ENCODE results near the gene SMYD3. TPM values are rescaled to one million over a fixed set of nuclear protein-coding genes. Genes with fewer than 3 reads are reported as not detected.

SMYD3 gene
- total and polyA plus RNA-seq, 9 of the 15 experiments (the other 6 are each of a cell fraction or from before 2014, with no cell fraction given): 128 to 440 (median 197) TPM

- ChIA-PET POLR2A (interaction anchor here (1.0 kb wide), 1 partner anchor 14 kb away, joined by 4 read pairs; no protein-coding TSS in a partner anchor), CTCF (ENCODE audit: low intra/inter-chr PET ratio) (no interaction called here)
- no peak overlapping the region for H3K9ac ChIP-seq (ENCODE audit: insufficient read depth in 1 of 2, low read depth in 2 of 2, low read length in 2 of 2)
- peaks cover 12 to 22% of the 10 kb centered on the region in 2 experiments for H3K4me1 ChIP-seq (replicated peaks in 1 of 2; ENCODE audit: control insufficient read depth in 2 of 2, insufficient read depth in 2 of 2, low read length in 2 of 2)
- no peaks in the 10 kb centered on the region for H3K27me3 ChIP-seq (ENCODE audit: control insufficient read depth in 2 of 2, insufficient read depth in 2 of 2, low read length in 2 of 2)
- peaks cover 7% of the 10 kb centered on the region; the same call in 2 of the 3 replicates for H3K36me3 ChIP-seq (ENCODE audit: control insufficient read depth, insufficient read depth, low read length)
- peaks cover 9% of the 10 kb centered on the region for H3K9me3 ChIP-seq (replicated peaks; ENCODE audit: control insufficient read depth, insufficient read depth, low read depth, low read length)
- no peaks in the 10 kb centered on the region for H4K20me1 ChIP-seq (replicated peaks; ENCODE audit: control insufficient read depth, insufficient read depth, low read length)
- H3K9me1 ChIP-seq (ENCODE audit: control insufficient read depth, insufficient read depth, low read length): no peaks in the 10 kb centered on the region
- H3K27ac ChIP-seq (ENCODE audit: extremely low read depth, low read depth, low read length): no peak overlapping the region
- DNase-seq (ENCODE audit: extremely low read depth in 1 of 4, low spot score in 3 of 4) (no peak), ATAC-seq (no peak), FAIRE-seq (no peak)
- peaks cover 25% of the 10 kb centered on the region for H3K79me2 ChIP-seq (ENCODE audit: control insufficient read depth, insufficient read depth, low read length)
- in situ Hi-C loops (cut with MboI) (no loop called here), intact Hi-C loops (cut with micrococcal nuclease) (no loop called here)
- no TSS peak for BruUV-seq (replicated peaks)
- H3K4me2 ChIP-seq (ENCODE audit: insufficient read depth, low read length): no peak overlapping the region
- no peak overlapping the region for H2AFZ ChIP-seq (ENCODE audit: low read depth, low read length)
- whole genome bisulfite sequencing (ENCODE audit: insufficient coverage, low coverage, missing lambda C conversion rate): 90% methylated on average over 21 of the region's 29 CpGs
- H3K4me3 ChIP-seq: no peak overlapping the region
- peak in 1 of 2 experiments; percentile 19; a peak in 1 of 3 replicates for TF ChIP-seq CBX3 (IDR thresholded peaks at IDR 0.05; ENCODE audit: borderline replicate concordance in 1 of 2, low read length in 2 of 2)
- TF ChIP-seq TCF7L2 (IDR thresholded peaks at IDR 0.05; ENCODE audit: low read depth, low read length): no peak
- TF ChIP-seq TRIM24 (IDR thresholded peaks at IDR 0.05): 0 out of 4 replicates have a peak, but pooled peaks of 1 of the 2 experiments have one; percentile 42
- TF ChIP-seq ZNF561 (CRISPR knock-in tag; conservative IDR thresholded peaks at IDR 0.05): no peak
- no peak for TF ChIP-seq GTF2A2 (tag; IDR thresholded peaks at IDR 0.05)
- no peak for TF ChIP-seq LCOR (CRISPR knock-in tag; IDR thresholded peaks at IDR 0.05)
- TF ChIP-seq ZNF277 (CRISPR knock-in tag; IDR thresholded peaks at IDR 0.05; ENCODE audit: borderline replicate concordance): no peak
- no peak for TF ChIP-seq NFRKB (IDR thresholded peaks at IDR 0.05; ENCODE audit: low read depth)
- TF ChIP-seq CREBBP (IDR thresholded peaks at IDR 0.05; ENCODE audit: low read depth, low read length): no peak
- TF ChIP-seq ZBTB33 (CRISPR knock-in tag; IDR thresholded peaks at IDR 0.05): no peak
- TF ChIP-seq ZNF316 (IDR thresholded peaks at IDR 0.05): no peak
- TF ChIP-seq THRB (CRISPR knock-in tag; conservative IDR thresholded peaks at IDR 0.05): no peak
- peak; percentile 19; the same call in 1 of the 2 replicates for TF ChIP-seq CBX1 (IDR thresholded peaks at IDR 0.05; ENCODE audit: low read depth)
- no peak for TF ChIP-seq POLR3A (IDR thresholded peaks at IDR 0.05; ENCODE audit: borderline replicate concordance, extremely low read depth, insufficient read depth, insufficient read length)
- no peak for TF ChIP-seq RAD51 (IDR thresholded peaks at IDR 0.05; ENCODE audit: borderline replicate concordance, low read depth)
- TF ChIP-seq NFE2 (IDR thresholded peaks at IDR 0.05; ENCODE audit: low read depth): no peak
- TF ChIP-seq HDAC1 (IDR thresholded peaks at IDR 0.05): no peak
- TF ChIP-seq TRIM28 (IDR thresholded peaks at IDR 0.05): 0 out of 2 replicates have a peak, but pooled peaks have one; percentile 47
- no peak for TF ChIP-seq BDP1 (IDR thresholded peaks at IDR 0.05; ENCODE audit: insufficient read depth, insufficient read length)
These were observed 359.3 kb downstream of the SMYD3 start for GRCh38 chr1:246147524-246148461.

Measured in K562 (cell line).